Activated CD8-positive, alpha-beta memory T cell treated with anti-CD3 and anti-CD28 coated beads, Interleukin-2, amount 10 ng/mL, durations not matched to agents 7 days and 5 days (primary cell): ENCODE results near the gene ZNF254. TPM values are rescaled to one million over a fixed set of nuclear protein-coding genes. Genes with fewer than 3 reads are reported as not detected.
"Not testable (repeated sequence)": the region's sequence is repeated elsewhere in the genome, so short reads cannot be mapped to it uniquely, and the experiment has no call there.

Experiments
- ATAC-seq: fragments of 150-1000 bp; cut with Tn5 transposase; one replicate; pipeline ENCODE4 v1.10.0; 2021; ENCODE audit warnings: moderate library complexity
- CTCF ChIA-PET: fragments of 350-600 bp; sonication (Branson Sonifier 250); formaldehyde crosslinking; loops from one replicate; lab custom pipeline; 2021; ENCODE audit warnings: antibody characterized with exemption; lab: Charles Lee
- DNase-seq: peaks from one replicate; pipeline ENCODE4 v3.0.0-alpha.2; 2020
- H3K27ac Mint-ChIP-seq: one replicate; pipeline ENCODE4 v1.8.0; 2021; ENCODE audit warnings: mild to moderate bottlenecking, mixed read lengths
- H3K27me3 Mint-ChIP-seq: one replicate; pipeline ENCODE4 v1.8.0; 2021; ENCODE audit warnings: mixed read lengths
- H3K36me3 Mint-ChIP-seq: one replicate; pipeline ENCODE4 v1.8.0; 2021; ENCODE audit warnings: mild to moderate bottlenecking, mixed read lengths
- H3K4me1 Mint-ChIP-seq: one replicate; pipeline ENCODE4 v1.8.0; 2021; ENCODE audit warnings: mixed read lengths
- H3K4me3 Mint-ChIP-seq: one replicate; pipeline ENCODE4 v1.8.0; 2021; ENCODE audit warnings: mild to moderate bottlenecking, moderate library complexity, mixed read lengths
- H3K9me3 Mint-ChIP-seq: one replicate; pipeline ENCODE4 v1.8.0; 2022; ENCODE audit warnings: low read depth, mixed read lengths
- total RNA-seq, 2 experiments: library from RNA; stranded (reverse); gene quantifications; one replicate each; pipeline ENCODE4 v1.2.3, GENCODE V29; 2021

ZNF254 gene
- total RNA-seq, 2 experiments from 2014 or later, result 9.9 to 13.7 TPM

DNA sequence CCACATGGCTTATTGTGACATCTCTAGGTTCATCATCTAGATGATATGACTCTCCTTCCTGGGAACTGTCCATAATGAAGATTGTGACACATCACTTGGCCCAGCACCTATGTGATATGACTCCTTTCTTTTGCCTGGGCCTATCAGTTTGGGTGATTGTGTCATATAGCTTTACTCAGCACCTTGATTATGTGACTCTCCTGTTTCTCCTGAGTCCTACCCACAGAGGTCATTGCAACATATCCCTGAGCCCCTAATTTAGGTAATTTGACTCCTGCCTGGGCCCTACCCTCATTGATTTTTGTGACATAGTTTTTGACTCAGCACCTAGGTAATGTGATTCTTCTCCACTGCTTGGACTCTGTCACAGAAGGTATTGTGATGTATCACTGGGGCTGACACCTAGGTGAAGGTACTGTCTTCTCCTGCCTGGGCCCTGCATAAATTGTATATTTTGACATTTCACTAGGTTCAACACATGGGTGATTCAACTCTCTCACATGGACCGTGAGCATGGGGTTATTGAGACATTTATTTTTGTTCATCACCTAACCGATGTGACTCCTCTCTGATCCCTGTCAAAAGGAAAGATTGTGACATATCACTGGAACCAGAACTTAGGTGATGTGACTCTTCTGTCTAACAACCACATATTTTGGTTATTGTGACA lies 26.2 kb upstream of the ZNF254 start:
- DNase-seq (no peak), ATAC-seq (no peak)
- Mint-ChIP-seq H3K27me3 (no peaks in the 10 kb centered on the region), H3K4me3 (no peak overlapping the region), H3K27ac (no peak overlapping the region), H3K36me3 (peaks cover 63% of the 10 kb centered on the region), H3K9me3 (peaks cover 5% of the 10 kb centered on the region), H3K4me1 (peaks cover 8% of the 10 kb centered on the region)
- CTCF ChIA-PET, result no interaction called here

DNA sequence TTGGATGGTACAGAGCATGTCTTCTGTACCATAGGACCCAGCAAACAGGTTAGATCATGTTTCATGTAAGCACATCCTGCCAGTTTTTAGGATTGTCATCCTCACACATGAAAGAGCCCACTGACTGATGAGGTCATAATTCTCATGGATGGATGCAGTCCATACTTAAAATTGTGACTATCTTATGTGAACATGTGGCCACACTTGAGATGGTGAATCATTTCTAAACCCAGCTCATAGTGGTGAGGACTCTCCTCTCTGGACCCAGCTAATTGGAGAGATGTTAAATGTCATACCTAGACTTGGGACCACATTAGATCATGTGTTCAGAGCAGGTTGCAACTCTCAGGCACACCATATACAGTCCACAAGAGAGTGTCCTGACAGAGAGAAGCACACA lies 24.8 kb upstream of the ZNF254 start:
- DNase-seq (no peak), ATAC-seq (peak; percentile 23)
- Mint-ChIP-seq H3K4me1 (peaks cover 4% of the 10 kb centered on the region), H3K27ac (no peak overlapping the region), H3K36me3 (peaks cover 66% of the 10 kb centered on the region), H3K9me3 (peaks cover 9% of the 10 kb centered on the region), H3K4me3 (no peak overlapping the region), H3K27me3 (no peaks in the 10 kb centered on the region)
- CTCF ChIA-PET, result no interaction called here

DNA sequence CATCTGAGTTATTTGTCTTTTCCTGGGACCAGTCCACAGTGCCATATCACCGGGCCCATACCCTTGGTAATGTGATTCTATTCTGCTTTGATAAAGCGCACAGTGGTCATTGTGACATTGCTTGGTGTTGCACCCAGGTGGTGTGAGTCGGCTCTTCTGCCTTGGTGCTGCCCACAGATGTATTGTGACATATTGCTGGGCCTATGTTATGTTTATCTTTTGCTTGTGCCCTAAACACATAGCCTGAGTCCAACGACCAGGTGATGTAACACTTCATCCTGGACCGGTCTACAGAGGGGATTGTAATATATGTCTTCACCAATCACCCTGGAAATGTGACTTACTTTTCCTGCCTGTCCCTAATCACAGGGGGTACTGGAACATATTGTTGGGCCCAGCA lies 23.7 kb upstream of the ZNF254 start:
- H3K27ac Mint-ChIP-seq, result no peak overlapping the region
- peaks cover 9% of the 10 kb centered on the region for H3K9me3 Mint-ChIP-seq
- peaks cover 67% of the 10 kb centered on the region for H3K36me3 Mint-ChIP-seq
- CTCF ChIA-PET, result no interaction called here
- no peak for DNase-seq
- no peak overlapping the region for H3K4me3 Mint-ChIP-seq
- no peak for ATAC-seq
- no peaks in the 10 kb centered on the region for H3K27me3 Mint-ChIP-seq
- H3K4me1 Mint-ChIP-seq, result peaks cover 4% of the 10 kb centered on the region

DNA sequence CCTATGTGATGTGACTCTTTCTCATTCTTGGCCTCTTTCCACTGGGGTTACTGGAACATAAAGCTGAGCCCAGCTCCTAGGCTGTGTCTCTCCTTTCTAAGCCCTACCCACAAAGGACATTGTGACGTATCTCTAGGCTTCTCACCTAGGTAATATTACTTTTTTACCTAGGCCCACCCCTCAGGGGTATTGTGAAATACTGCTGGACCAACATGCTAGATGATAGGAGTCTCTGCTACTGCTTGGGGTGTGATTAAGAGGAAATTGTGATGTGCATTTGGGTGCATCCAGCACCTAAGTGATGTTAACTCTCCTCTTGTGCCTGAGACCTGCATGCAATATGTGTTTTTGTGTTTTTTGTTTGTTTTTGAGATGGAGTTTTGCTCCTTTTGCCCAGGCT lies 22.8 kb upstream of the ZNF254 start:
- Mint-ChIP-seq H3K27ac (no peak overlapping the region), H3K4me1 (peaks cover 4% of the 10 kb centered on the region), H3K9me3 (peaks cover 9% of the 10 kb centered on the region), H3K4me3 (no peak overlapping the region), H3K27me3 (no peaks in the 10 kb centered on the region), H3K36me3 (peaks cover 64% of the 10 kb centered on the region)
- DNase-seq (no peak), ATAC-seq (no peak)
- CTCF ChIA-PET, result no interaction called here

DNA sequence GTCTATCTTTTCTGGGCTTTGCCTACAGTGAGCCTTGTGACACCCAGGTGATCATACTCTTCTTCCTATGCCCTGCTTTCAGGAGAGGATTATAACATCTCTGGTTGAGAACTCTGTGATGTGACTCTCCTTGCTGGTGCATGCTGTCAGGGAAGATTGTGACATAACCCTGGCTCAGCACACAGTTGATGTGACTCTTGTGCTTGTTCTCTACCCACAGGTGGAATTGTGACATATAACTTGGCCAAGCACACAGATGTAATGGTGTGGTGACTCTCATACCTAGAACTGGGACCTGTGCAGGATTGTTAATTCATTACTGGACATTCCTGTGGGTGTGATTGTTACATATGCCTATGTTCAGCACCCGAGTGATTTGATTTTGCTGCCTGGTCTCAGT lies 21.7 kb upstream of the ZNF254 start:
- Mint-ChIP-seq H3K4me3 (no peak overlapping the region), H3K36me3 (peaks cover 57% of the 10 kb centered on the region), H3K9me3 (peaks cover 7% of the 10 kb centered on the region), H3K4me1 (peaks cover 4% of the 10 kb centered on the region), H3K27me3 (no peaks in the 10 kb centered on the region), H3K27ac (no peak overlapping the region)
- DNase-seq (no peak), ATAC-seq (no peak)
- CTCF ChIA-PET, result no interaction called here

DNA sequence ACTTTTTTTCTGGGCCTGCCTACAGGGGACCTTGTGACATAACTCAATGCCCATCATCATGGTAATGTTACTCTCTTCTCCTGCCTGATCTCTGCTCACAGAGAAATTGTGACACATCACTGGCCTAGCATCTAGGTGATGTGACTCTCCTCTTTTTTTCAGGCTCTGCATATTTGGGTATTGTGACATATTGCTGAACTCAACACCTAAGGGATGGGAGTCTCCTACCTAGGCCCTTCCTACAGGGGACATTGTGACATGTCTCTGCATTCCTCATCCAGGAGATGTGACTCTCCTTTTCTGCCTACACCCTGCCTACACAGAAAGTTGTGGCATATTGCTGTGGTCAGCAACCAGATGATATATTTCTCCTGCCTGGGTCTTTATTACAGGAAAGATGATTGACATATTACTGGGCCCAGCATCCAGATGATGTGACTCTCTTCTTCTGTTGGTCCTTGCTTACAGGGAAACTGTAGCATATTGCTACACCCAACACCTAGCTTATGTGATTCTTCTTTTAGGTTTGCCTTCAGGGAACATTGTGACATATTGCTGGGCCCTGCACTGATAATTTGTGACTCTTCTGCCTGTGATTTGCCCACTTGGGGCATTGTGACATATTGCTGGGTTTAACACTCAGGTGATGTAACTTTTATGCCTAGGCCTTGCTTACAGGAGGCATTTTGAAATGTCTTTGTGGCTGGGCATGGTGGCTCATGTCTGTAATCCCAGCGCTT lies 21.0 kb upstream of the ZNF254 start:
- Mint-ChIP-seq H3K9me3 (peaks cover 5% of the 10 kb centered on the region), H3K4me1 (peaks cover 4% of the 10 kb centered on the region), H3K27ac (no peak overlapping the region), H3K27me3 (no peaks in the 10 kb centered on the region), H3K36me3 (peaks cover 49% of the 10 kb centered on the region), H3K4me3 (no peak overlapping the region)
- ATAC-seq (no peak), DNase-seq (no peak)
- CTCF ChIA-PET, result no interaction called here

DNA sequence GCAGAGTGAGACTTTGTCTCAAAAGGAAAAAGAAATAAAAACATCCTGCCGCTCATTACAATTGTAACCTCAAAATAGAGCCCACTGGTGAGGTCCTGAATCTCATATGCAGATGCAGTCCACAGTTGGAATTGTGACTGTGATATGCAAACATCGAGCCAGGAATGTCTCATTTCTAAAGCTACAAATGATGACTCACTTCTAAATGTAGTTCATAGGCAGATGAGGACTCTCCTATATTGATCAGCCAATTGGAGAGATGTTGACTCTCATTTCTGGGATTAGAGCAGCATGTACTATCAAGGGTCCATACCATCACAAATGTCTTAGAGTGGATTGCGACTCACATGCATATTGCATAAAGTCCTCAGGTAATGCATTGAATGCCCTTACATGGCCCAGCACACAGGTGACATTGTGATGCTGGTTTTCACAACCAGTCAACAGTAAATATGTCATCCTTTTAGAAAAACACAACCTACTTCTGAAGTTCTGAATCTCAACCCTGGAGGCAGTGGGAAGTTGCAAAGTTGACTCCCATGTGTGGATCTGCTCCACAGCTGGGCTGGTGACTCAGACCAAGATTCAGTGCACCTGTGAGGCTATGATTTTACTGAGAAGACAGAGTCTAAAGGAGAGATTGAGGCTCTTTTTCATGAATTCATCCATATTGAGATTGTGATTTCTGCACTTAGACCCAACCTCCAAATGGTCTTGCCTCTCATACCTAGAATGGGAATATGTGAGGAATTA lies 16.9 kb upstream of the ZNF254 start:
- peaks cover 4% of the 10 kb centered on the region for H3K9me3 Mint-ChIP-seq
- H3K27ac Mint-ChIP-seq, result no peak overlapping the region
- no peak for DNase-seq
- H3K4me3 Mint-ChIP-seq, result no peak overlapping the region
- ATAC-seq, result no peak
- peaks cover 54% of the 10 kb centered on the region for H3K36me3 Mint-ChIP-seq
- CTCF ChIA-PET, result no interaction called here
- H3K4me1 Mint-ChIP-seq, result peaks cover 5% of the 10 kb centered on the region
- no peaks in the 10 kb centered on the region for H3K27me3 Mint-ChIP-seq

DNA sequence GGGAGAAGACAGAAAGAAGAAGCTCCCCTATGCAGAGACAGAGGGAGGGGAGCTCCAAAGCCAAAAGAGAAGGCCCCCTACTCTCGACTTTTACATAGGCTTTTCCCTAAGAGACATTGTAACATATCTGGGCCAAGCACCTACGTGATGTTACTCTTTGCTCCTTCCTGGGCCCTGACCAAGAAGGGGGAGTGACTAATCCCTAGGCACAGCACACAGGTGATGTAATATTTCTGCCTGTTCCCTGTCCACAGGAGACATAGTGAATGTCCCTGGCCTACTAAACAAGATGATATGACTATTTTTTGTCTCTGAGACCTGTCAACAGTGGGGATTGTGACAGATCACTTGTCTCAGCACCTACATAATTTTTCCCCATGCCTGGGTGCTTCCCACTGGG lies 15.9 kb upstream of the ZNF254 start:
- H3K4me3 Mint-ChIP-seq, result no peak overlapping the region
- DNase-seq (no peak), ATAC-seq (no peak)
- H3K9me3 Mint-ChIP-seq, result peaks cover 11% of the 10 kb centered on the region
- H3K36me3 Mint-ChIP-seq, result peaks cover 58% of the 10 kb centered on the region
- CTCF ChIA-PET, result no interaction called here
- no peaks in the 10 kb centered on the region for H3K27me3 Mint-ChIP-seq
- H3K4me1 Mint-ChIP-seq, result peaks cover 5% of the 10 kb centered on the region
- H3K27ac Mint-ChIP-seq, result no peak overlapping the region

DNA sequence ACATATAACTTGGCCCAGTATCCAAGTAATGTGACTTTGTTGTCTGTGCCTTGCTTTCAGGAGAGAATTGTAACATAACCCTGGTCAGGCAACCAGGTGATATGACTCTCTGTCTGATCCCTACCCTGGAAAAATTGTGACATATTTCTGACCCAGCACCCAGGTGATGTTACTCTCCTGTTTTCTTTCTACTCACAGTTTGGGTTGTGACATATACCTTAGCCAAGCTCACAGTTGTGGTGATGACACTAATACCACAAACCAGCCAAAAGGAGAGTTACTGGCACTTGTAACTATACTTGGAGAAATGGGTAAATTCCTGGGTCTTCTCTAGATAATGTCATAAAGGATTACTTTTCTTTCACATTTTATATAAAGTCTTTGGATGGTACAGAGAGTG lies 14.3 kb upstream of the ZNF254 start:
- peaks cover 52% of the 10 kb centered on the region for H3K36me3 Mint-ChIP-seq
- H3K9me3 Mint-ChIP-seq, result peaks cover 10% of the 10 kb centered on the region
- ATAC-seq (no peak), DNase-seq (no peak)
- CTCF ChIA-PET, result no interaction called here
- H3K27ac Mint-ChIP-seq, result no peak overlapping the region
- H3K4me1 Mint-ChIP-seq, result peaks cover 5% of the 10 kb centered on the region
- H3K4me3 Mint-ChIP-seq, result no peak overlapping the region
- H3K27me3 Mint-ChIP-seq, result no peaks in the 10 kb centered on the region

DNA sequence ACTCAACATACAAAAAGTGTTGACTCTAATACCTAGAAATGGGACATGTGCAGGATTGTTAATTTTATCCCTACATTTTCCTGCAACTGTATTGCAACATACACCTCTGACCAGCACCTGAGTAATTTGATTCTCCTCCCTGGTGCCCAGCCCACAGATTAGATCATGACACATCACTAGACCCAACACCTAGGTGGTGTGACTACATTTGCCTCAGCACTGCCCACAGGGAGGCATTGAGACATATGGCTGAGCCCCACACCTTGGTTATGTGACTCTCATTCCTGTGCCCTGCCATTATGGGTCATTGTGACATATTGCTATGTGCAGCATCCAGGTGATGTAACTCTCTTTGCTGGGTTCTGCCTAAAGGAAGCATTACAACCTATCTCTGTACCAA lies 13.2 kb upstream of the ZNF254 start:
- ATAC-seq (no peak), DNase-seq (no peak)
- H3K36me3 Mint-ChIP-seq, result peaks cover 52% of the 10 kb centered on the region
- peaks cover 5% of the 10 kb centered on the region for H3K4me1 Mint-ChIP-seq
- H3K27me3 Mint-ChIP-seq, result no peaks in the 10 kb centered on the region
- CTCF ChIA-PET, result no interaction called here
- no peak overlapping the region for H3K4me3 Mint-ChIP-seq
- no peak overlapping the region for H3K27ac Mint-ChIP-seq
- H3K9me3 Mint-ChIP-seq, result peaks cover 10% of the 10 kb centered on the region

DNA sequence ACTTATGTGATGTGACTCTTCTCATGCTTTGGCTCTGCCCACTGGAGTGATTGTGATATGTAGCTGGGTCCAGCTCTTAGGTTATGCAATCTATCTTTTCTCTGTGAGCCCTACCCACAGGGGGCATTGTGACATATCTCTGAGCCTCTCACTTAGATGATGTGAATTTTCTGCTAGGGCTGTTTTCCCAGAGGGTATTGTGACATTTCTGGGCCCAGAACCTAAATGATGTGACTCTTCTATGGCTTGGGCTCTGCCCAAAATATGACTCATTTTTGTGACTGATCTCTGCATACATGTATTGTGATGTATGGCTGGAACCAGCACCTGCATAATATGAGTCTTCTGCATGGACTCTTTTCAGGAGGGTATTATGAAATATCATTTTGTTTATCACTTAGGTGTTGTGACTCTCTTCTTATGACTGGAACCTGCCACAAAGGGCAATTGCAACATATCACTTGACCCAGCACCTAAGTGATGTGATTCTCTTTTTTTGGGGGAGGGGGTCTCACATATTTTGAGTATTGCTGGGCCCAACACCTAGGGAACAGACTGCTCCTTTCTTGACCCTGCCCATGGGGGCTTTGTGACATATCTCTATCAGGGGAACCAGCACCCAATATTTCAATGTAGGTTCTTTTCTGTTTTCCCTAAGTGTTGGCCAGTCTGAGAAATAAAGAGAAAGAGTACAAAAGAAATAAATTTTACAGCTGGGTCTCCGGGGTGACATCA lies 12.1 kb upstream of the ZNF254 start:
- Mint-ChIP-seq H3K4me3 (no peak overlapping the region), H3K27ac (no peak overlapping the region), H3K27me3 (no peaks in the 10 kb centered on the region), H3K36me3 (peaks cover 58% of the 10 kb centered on the region), H3K9me3 (peaks cover 12% of the 10 kb centered on the region), H3K4me1 (peaks cover 5% of the 10 kb centered on the region)
- ATAC-seq (no peak), DNase-seq (no peak)
- CTCF ChIA-PET, result no interaction called here

DNA sequence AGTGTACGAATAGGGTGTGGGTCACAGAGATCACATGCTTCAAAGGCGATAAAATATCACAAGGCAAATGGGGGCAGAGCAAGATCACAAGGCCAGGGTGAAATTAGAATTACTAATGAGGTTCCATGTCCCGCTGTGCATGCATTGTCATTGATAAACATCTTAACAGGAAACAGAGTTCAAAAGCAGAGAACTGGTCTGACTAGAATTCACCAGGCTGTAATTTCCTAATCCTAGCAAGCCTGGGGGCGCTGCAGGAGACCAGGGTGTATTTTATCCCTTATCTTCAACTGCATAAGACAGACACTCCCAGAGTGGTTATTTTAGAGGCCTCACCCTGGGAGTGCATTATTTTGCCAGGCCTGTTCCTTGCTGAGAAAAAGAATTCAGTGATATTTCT lies 11.5 kb upstream of the ZNF254 start:
- H3K36me3 Mint-ChIP-seq, result peaks cover 57% of the 10 kb centered on the region
- H3K4me1 Mint-ChIP-seq, H3K27ac Mint-ChIP-seq, DNase-seq, H3K27me3 Mint-ChIP-seq, H3K4me3 Mint-ChIP-seq, ATAC-seq, CTCF ChIA-PET: not testable (repeated sequence)
- peaks cover 12% of the 10 kb centered on the region for H3K9me3 Mint-ChIP-seq

DNA sequence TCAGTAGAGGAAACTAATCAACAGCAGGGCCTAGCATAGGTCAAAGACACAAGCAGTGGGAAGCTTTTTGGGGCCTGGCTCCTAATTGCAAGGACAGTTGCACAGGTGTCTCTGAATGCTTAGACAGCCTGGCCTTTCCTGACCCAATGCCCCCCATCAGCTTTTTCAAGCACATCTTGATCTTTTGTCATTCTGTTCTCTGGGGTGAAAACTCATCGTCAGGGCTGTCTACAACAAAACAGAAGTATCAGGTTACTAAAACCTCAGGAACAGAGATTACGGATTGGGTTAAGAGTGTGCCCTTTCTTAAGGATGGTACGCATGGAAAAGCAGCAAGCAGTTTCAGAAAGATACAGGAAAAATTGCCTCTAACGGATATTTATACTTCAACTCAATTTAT lies 8.3 kb upstream of the ZNF254 start:
- ATAC-seq (no peak), DNase-seq (no peak)
- Mint-ChIP-seq H3K36me3 (peaks cover 47% of the 10 kb centered on the region), H3K4me3 (no peak overlapping the region), H3K4me1 (no peaks in the 10 kb centered on the region), H3K27ac (no peak overlapping the region), H3K9me3 (peaks cover 18% of the 10 kb centered on the region), H3K27me3 (no peaks in the 10 kb centered on the region)
- CTCF ChIA-PET, result no interaction called here
